D721Med (cell line): ENCODE measurements around the gene HFE.

Experiments used
- DNase-seq: peaks from one replicate; pipeline ENCODE4 v3.0.0; 2011; ENCODE audit warnings: low spot score; ENCODE audit not compliant: insufficient read length
- FAIRE-seq: peaks from 2 replicates; lab custom pipeline; 2011; peaks lifted over from hg19 to GRCh38; lab: Jason Lieb, UNC
- TF ChIP-seq, protein P1 (sequence below): IDR thresholded peaks from 2 replicates; pipeline ENCODE4 v1.5.1; 2012; ENCODE audit warnings: mild to moderate bottlenecking, control low read depth; ENCODE audit not compliant: insufficient read depth; ENCODE audit errors: missing control alignments

HFE gene

DNA sequence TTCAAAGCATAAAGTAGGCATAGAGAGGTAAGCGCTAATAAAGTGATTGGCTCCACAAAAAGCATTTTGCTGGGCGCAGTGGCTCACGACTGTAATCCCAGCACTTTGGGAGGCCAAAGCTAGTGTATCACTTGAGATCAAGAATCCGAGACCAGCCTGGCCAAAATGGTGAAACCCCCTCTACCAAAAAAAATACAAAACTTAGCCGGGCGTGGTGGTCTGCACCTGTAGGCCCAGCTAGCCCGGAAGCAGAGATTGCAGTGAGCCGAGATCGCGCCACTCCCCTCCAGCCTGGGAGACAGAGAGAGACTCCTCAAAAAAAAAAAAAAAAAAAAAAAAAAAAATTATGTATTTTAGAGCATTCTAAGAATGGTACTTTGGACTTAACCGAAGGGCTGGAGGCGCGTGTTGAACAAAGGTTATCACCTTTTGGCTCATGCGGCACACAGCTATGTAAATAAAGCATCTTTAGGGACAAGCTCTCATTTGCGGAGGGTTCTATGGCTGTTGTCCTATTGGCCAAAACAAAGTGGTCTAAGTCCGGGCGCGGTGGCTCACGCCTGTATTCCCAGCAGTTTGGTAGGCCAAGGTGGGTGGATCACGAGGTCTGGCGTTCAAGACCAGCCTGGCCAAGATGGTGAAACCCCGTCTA, 17.4 kb downstream of the HFE start:
- DNase-seq = no peak
- TF ChIP-seq, protein P1, sequence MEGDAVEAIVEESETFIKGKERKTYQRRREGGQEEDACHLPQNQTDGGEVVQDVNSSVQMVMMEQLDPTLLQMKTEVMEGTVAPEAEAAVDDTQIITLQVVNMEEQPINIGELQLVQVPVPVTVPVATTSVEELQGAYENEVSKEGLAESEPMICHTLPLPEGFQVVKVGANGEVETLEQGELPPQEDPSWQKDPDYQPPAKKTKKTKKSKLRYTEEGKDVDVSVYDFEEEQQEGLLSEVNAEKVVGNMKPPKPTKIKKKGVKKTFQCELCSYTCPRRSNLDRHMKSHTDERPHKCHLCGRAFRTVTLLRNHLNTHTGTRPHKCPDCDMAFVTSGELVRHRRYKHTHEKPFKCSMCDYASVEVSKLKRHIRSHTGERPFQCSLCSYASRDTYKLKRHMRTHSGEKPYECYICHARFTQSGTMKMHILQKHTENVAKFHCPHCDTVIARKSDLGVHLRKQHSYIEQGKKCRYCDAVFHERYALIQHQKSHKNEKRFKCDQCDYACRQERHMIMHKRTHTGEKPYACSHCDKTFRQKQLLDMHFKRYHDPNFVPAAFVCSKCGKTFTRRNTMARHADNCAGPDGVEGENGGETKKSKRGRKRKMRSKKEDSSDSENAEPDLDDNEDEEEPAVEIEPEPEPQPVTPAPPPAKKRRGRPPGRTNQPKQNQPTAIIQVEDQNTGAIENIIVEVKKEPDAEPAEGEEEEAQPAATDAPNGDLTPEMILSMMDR = no peak
- no peak for FAIRE-seq

DNA sequence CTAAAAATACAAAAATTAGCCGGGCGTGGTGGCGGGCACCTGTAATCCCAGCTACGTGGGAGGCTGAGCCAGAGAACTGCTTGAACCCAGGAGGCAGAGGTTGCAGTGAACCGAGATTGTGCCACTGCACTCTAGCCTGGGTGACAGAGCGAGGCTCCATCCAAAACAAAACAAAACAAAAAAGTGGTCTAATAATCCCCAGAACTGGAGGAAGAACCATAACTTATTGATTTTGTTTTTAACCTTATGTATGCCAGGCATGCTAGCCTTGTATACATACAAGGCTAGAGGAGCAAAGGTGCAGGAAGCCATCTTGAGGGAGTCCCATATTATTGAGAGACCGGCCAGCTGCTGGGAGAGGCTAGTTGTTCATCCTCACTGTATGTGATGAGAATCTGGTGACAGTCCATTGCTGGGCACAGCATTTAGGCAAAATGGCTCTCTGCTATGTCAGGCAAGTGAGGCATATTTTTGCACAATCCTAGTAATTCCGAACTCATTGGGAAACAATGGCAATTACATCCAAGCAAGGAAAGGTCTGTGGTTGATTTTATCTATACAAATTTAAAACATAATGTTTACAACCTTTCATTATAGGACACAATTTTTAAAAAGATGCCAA, 18.0 kb downstream of the HFE start:
- DNase-seq = no peak
- no peak for FAIRE-seq
- TF ChIP-seq, protein P1 = no peak

DNA sequence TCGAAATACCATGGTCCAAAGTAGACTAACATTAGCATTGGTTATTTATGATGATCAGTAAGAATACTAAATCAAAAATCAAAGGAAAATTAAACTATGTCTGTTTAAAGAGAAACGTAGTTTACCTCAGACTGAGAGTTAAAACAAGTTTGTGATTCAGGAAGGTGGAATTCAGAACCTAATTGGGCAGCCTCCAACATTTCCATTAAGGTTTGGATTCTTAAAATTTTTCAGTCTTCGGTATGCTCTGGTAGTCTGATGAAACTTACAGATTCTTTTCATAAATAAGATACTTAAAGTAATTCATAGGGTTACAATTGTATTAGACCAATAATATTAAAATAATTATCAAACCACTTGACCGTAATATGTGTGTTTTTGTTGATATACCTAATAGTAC, 18.6 kb downstream of the HFE start:
- TF ChIP-seq, protein P1 = no peak
- DNase-seq (no peak), FAIRE-seq (no peak)

DNA sequence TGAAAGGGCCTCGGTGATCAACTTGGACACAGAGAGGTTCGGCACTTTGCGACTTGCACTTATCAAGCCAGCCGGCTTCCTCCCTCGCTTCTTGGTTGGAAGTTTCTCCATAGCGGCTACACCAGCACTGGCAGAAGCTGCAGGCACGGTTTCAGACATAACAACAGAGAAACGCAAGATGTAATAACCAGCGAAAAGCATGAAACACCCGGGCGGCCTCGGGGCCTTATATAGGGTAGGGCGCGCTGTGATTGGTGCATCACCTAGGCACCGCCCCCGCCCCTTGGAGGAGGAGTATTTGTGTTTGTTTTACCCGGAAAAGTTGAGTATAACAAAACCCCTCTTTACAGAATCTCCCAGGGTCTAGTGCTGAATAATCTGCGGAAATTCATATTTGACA, 20.7 kb downstream of the HFE start:
- TF ChIP-seq, protein P1 = no peak
- FAIRE-seq (no peak), DNase-seq (no peak)

DNA sequence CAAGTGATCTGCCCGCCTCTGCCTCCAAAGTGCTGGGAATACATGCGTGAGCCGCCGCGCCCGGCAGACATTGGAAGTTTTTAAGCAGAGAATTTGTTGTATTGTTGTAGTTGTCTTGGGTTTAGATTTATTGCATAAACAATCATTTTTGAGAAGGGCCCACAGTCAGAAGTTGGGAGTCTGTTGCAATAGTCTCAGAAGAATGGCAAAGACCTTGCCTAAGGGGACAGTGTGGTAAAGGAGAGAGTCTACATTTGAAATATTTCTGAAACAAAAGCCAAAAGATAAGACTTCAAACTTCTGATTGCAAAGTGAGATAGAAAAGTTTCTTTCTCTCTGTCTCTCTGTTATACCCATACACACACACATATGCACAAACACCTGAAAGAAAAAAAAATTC, 22.5 kb downstream of the HFE start:
- FAIRE-seq = no peak
- TF ChIP-seq, protein P1 = no peak
- DNase-seq = no peak

DNA sequence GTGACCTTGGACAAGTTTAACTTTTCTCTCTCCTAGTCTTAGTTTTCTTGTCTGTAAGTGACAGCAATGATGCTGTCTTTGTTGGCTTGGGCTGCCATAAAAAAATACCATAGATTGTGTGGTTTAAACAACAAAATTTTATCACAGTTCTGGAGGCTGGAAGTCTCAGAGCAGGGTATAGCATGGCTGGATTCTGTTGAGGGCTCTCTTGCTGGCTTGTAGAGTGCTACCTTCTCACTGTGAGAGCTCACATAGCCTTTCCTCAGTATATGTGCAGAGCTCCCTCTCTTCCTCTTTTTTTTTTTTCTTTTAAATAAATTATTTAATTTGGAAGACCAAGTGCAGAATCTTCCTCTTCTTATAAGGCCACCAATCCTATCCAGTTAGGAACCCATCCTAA, 26.3 kb downstream of the HFE start:
- TF ChIP-seq, protein P1 = no peak
- FAIRE-seq (no peak), DNase-seq (no peak)

DNA sequence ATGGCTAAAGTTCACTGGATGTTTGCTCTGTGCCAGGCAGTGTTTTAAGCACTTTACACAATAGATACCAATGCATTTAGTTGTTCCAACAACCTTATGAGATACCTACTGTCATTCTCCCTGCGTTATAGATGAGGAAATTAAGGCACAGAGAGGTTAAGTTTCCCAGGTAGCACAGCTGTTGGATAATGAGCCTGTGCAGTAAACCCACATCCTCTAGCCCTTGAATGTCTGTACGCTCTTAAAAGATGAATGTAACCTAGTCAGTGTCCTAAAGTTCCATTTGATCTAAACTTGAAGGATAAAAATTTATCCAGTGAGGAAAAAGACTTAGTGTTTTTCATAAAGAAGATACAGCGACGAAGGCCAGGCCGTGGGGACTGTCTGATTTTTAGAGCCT, 28.0 kb downstream of the HFE start:
- DNase-seq (no peak), FAIRE-seq (no peak)
- TF ChIP-seq, protein P1 = no peak
